GM04504 (cell line): ENCODE data around the gene DHRS1.
"Not testable (repeated sequence)": the region's sequence is repeated elsewhere in the genome, so short reads cannot be mapped to it uniquely, and the experiment has no call there.

Experiments
- DNase-seq: peaks from one replicate; pipeline ENCODE4 v3.0.0-alpha.2; 2012; ENCODE audit warnings: low read depth

DHRS1 gene

GRCh38 chr14:24246765-24247212 lies 52.8 kb downstream of the DHRS1 start:
- no peak for DNase-seq

GRCh38 chr14:24245350-24245749 lies 54.2 kb downstream of the DHRS1 start:
- not testable (repeated sequence) for DNase-seq

GRCh38 chr14:24243336-24243836 lies 56.2 kb downstream of the DHRS1 start:
- no peak for DNase-seq

GRCh38 chr14:24241829-24242443 lies 57.6 kb downstream of the DHRS1 start:
- DNase-seq, result peak; percentile 87
